ENCODE measurements around the gene USF3.

DNA sequence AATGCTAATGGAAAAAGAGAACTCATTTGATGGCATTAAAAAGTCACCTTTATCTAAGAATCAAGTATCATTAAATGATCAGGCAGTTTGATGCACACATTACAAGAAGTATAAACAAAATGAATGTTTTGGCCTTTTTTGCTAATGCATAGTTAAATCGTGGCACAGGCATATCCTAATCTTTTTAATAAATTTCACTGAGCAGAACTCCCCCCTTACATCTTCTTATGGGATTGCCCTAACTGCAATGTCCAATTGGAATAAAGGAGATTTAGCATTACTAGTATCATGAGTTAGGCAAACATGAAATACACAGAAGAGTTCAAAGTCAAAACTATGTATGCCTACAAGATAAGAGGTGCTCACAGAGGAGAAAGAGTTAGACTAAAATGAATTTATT lies 32.7 kb downstream of the USF3 start:
- TF ChIP-seq TAF1 (IDR thresholded peaks at IDR 0.05; ENCODE audit: borderline replicate concordance, low read depth, low read length) (no peak), POLR2A (IDR thresholded peaks at IDR 0.05; ENCODE audit: low read depth, low read length) (no peak), POLR2AphosphoS5 (IDR thresholded peaks at IDR 0.05; ENCODE audit: low read depth, low read length) (no peak)

All from GM12892 (cell line).